ENCODE results near the gene SSTR3.

Gene SSTR3

DNA sequence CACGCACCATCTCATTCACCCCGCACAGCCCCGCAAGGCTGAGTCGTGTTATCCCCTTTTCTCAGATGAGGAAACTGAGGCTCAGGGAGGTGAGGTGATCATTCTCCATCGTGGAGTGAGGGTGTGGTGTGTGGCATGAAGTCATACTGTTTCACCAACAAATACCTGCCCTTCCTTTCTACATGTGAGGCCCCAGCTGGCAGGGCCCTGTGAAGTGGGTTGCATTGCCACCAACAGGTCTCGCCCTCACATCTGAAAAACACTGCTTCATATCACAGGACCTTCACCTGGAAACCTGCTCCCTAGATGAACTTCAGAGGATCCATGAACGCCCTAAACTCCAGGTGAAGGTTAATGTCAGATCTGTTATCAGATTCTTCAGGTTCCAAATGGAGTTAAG lies 4.3 kb downstream of the SSTR3 start:
- DNase-seq (ENCODE audit: low read depth) = no peak
- TF ChIP-seq, protein P1, sequence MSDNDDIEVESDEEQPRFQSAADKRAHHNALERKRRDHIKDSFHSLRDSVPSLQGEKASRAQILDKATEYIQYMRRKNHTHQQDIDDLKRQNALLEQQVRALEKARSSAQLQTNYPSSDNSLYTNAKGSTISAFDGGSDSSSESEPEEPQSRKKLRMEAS (IDR thresholded peaks at IDR 0.05; ENCODE audit: low read depth, low read length) = no peak
- no peak for TF ChIP-seq POLR2A (IDR thresholded peaks at IDR 0.05; ENCODE audit: extremely low read depth, insufficient read length)
- TF ChIP-seq, protein P2, sequence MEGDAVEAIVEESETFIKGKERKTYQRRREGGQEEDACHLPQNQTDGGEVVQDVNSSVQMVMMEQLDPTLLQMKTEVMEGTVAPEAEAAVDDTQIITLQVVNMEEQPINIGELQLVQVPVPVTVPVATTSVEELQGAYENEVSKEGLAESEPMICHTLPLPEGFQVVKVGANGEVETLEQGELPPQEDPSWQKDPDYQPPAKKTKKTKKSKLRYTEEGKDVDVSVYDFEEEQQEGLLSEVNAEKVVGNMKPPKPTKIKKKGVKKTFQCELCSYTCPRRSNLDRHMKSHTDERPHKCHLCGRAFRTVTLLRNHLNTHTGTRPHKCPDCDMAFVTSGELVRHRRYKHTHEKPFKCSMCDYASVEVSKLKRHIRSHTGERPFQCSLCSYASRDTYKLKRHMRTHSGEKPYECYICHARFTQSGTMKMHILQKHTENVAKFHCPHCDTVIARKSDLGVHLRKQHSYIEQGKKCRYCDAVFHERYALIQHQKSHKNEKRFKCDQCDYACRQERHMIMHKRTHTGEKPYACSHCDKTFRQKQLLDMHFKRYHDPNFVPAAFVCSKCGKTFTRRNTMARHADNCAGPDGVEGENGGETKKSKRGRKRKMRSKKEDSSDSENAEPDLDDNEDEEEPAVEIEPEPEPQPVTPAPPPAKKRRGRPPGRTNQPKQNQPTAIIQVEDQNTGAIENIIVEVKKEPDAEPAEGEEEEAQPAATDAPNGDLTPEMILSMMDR (IDR thresholded peaks at IDR 0.05; ENCODE audit: low read depth, low read length) = no peak
- no peak for TF ChIP-seq MYC (IDR thresholded peaks at IDR 0.05; ENCODE audit: low read depth, low read length)
- H3K4me3 ChIP-seq (ENCODE audit: low read depth, low read length) = no peak overlapping the region

DNA sequence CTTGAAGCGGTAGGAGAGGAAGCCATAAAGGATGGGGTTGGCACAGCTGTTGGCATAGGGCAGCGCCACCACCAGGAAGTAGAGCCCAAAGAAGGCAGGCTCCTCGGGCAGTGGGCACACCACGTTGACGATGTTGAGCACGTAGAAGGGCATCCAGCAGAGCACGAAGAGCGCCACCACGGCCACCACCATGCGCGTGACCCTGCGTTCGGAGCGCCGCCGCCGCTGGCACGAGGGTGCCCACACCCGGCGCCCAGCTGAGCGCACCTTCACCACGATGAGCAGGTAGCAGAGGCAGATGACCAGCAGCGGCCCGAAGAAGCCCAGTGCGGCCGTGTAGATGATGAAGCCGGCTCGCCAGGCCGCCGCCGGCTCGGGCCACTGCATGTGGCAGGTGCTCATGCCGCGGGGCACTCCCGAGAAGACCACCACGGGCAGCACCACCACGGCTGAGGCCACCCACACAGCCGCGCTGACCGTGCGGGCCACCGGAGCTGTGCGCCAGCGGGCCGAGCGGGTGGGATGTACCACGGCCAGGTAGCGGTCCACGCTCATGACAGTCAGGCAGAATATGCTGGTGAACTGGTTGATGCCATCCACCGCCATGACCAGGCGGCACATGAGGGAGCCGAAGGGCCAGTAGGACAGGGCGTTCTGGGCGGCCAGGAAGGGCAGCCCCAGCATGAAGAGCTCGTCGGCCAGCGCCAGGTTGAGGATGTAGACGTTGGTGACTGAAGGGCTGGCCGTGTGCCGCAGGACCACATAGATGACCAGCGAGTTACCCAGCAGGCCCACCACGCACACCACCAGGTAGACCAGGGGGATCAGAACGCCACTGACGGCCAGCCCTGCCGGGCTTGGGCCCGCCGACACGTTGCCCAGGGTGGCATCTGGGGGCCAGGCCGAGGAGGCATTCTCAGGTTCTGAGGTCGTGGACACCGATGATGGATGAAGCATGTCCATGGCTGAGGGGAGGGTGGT lies 5.1 kb downstream of the SSTR3 start:
- no peak overlapping the region for H3K4me3 ChIP-seq (ENCODE audit: low read depth, low read length)
- TF ChIP-seq MYC (IDR thresholded peaks at IDR 0.05; ENCODE audit: low read depth, low read length) = no peak
- TF ChIP-seq, protein P2 (IDR thresholded peaks at IDR 0.05; ENCODE audit: low read depth, low read length) = no peak
- TF ChIP-seq POLR2A (IDR thresholded peaks at IDR 0.05; ENCODE audit: extremely low read depth, insufficient read length) = no peak
- TF ChIP-seq, protein P1 (IDR thresholded peaks at IDR 0.05; ENCODE audit: low read depth, low read length) = no peak
- no peak for DNase-seq (ENCODE audit: low read depth)

DNA sequence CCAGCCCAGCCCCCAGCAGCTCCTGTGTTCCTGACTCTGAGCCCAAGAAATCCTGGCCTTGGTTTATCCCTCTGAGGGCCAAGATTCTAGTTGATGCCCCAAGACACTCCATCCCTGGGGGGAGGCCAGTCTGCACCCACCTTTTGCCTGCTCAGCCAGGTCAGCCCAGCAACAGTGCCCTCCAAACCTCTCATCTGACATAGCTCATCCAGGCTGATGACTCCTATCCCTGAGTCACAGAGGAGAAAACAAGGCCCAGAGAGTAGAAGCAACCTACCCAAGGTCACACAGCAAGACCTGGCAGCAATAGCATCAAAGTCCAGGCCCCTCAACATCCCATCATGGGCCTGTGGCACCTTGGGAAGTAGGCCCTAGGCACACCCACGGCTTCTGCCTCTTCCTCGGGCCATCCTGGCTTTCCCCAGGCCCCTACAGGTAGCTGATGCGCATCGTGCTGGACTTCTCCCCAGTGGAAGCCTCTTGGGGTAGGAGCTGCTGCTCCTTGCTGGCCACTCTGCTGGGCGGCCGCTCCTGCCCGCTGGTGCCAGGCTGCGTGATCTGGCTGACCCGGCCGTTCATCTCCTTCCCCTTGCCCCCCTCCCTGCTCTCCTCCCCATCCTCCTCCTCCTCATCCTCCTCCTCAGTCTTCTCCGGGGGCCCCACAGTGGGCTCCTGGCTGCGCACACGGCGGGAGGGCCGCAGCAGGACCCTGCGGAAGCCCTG lies 6.0 kb downstream of the SSTR3 start:
- no peak overlapping the region for H3K4me3 ChIP-seq (ENCODE audit: low read depth, low read length)
- TF ChIP-seq, protein P2 (IDR thresholded peaks at IDR 0.05; ENCODE audit: low read depth, low read length) = no peak
- TF ChIP-seq POLR2A (IDR thresholded peaks at IDR 0.05; ENCODE audit: extremely low read depth, insufficient read length) (no peak), MYC (IDR thresholded peaks at IDR 0.05; ENCODE audit: low read depth, low read length) (no peak)
- TF ChIP-seq, protein P1 (IDR thresholded peaks at IDR 0.05; ENCODE audit: low read depth, low read length) = no peak
- no peak for DNase-seq (ENCODE audit: low read depth)

DNA sequence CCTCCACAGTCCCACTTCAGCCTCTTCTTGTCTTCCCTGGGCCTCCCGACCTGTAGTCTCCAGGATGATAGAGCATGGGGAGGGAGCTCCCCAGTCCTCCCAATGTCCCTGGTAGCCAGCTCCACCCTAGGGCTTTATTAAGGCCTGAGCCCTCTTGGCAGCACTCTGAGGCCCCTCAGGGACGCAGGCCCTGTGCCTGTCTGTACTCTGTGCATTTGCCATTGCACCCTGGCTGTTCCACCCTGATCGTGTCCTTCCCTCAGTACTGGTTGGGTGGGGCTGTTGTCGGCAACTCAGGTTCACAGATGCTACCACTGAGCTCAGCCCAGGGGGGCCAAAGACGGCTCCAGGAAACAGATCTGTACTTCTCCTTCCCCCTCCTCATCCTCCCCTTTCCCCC lies 7.2 kb downstream of the SSTR3 start:
- H3K4me3 ChIP-seq (ENCODE audit: low read depth, low read length) = no peak overlapping the region
- TF ChIP-seq POLR2A (IDR thresholded peaks at IDR 0.05; ENCODE audit: extremely low read depth, insufficient read length) (no peak), MYC (IDR thresholded peaks at IDR 0.05; ENCODE audit: low read depth, low read length) (no peak)
- TF ChIP-seq, protein P1 (IDR thresholded peaks at IDR 0.05; ENCODE audit: low read depth, low read length) = no peak
- TF ChIP-seq, protein P2 (IDR thresholded peaks at IDR 0.05; ENCODE audit: low read depth, low read length) = no peak
- no peak for DNase-seq (ENCODE audit: low read depth)

DNA sequence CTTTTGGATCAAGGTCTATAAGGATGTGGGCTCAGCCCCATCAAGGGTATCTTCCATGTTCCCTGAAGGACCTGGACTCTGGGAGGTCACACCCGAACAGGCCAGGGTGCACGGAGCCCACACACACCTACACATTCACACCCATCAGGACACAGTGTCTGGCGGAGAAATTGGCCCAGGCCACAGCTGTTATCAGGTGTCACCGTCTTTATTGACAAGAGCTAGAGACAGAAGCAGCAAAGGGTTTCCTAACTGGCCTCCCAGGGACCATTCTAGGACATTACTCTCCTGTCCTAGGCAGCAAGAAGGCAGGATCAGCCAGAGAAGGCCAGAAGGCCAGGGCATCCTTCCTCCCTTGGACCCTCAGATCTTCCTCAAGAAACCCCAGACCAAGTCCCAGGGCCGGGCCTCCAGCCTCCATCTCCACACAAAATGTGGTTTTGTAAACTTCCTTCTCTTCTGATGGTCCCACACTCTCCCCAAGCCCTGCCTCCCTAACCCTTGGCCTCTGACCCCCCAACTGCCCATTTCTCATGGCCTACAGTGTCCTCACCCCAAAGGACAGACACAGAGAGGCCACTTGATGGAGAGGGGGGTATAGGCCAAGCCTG lies 8.1 kb downstream of the SSTR3 start:
- no peak overlapping the region for H3K4me3 ChIP-seq (ENCODE audit: low read depth, low read length)
- TF ChIP-seq, protein P1 (IDR thresholded peaks at IDR 0.05; ENCODE audit: low read depth, low read length) = no peak
- DNase-seq (ENCODE audit: low read depth) = no peak

Measured in NB4 (cell line).